Liver (tissue), 9 donors: ENCODE data around the gene COA1. TPM values are rescaled to one million over a fixed set of nuclear protein-coding genes. Genes with fewer than 3 reads are reported as not detected.

ENCODE experiments used
- DNase-seq: peaks from one replicate; pipeline ENCODE4 v3.0.0-alpha.2; 2017; ENCODE audit warnings: low spot score
- H3K27ac ChIP-seq, 2 donors: one replicate each; pipeline ENCODE4 v1.7.0; 2013; ENCODE audit warnings: inconsistent platforms in 2 of 2, low read length in 2 of 2, control low read depth in 1 of 2, low read depth in 1 of 2, mild to moderate bottlenecking in 1 of 2
- H3K27me3 ChIP-seq, 4 donors: one replicate each; pipeline versions ENCODE4 v1.6.1 to v1.7.0; 2013; ENCODE audit warnings: low read length in 3 of 4, inconsistent platforms in 1 of 4, mild to moderate bottlenecking in 1 of 4, moderate library complexity in 1 of 4; ENCODE audit not compliant: control insufficient read depth in 4 of 4, insufficient read depth in 4 of 4
- H3K36me3 ChIP-seq, 4 donors: one replicate each; pipeline versions ENCODE4 v1.6.1 to v1.7.0; 2013; ENCODE audit warnings: low read length in 3 of 4, mild to moderate bottlenecking in 3 of 4, low read depth in 1 of 4, moderate library complexity in 1 of 4; ENCODE audit not compliant: control insufficient read depth in 4 of 4, insufficient read depth in 3 of 4
- H3K4me1 ChIP-seq, 4 donors: one replicate each; pipeline versions ENCODE4 v1.6.1 to v1.7.0; 2013; ENCODE audit warnings: low read length in 3 of 4, mild to moderate bottlenecking in 3 of 4, moderate library complexity in 1 of 4; ENCODE audit not compliant: control insufficient read depth in 4 of 4, insufficient read depth in 4 of 4
- H3K4me3 ChIP-seq, 3 donors: one replicate each; pipeline versions ENCODE4 v1.6.1 to v1.7.0; 2013; ENCODE audit warnings: low read length in 3 of 3, control low read depth in 1 of 3, low read depth in 1 of 3, mild to moderate bottlenecking in 1 of 3
- H3K9ac ChIP-seq, 2 donors: one replicate each; pipeline ENCODE4 v1.7.0; 2013; ENCODE audit warnings: low read length in 2 of 2, mild to moderate bottlenecking in 2 of 2, moderate library complexity in 2 of 2, control low read depth in 1 of 2, low read depth in 1 of 2
- H3K9me3 ChIP-seq, 4 donors: one replicate each; pipeline versions ENCODE4 v1.6.1 to v1.7.0; 2013; ENCODE audit warnings: low read length in 3 of 4; ENCODE audit not compliant: control insufficient read depth in 4 of 4
- EGR1 ChIP-seq, 2 donors: IDR thresholded peaks; 2 replicates each; pipeline ENCODE4 v1.6.1; 2016 to 2018; ENCODE audit warnings: antibody characterized with exemption in 2 of 2, low read depth in 2 of 2
- FOXA1 ChIP-seq: IDR thresholded peaks from 2 replicates; pipeline ENCODE4 v1.6.1; 2016; ENCODE audit warnings: antibody characterized with exemption
- GABPA ChIP-seq, 2 donors: IDR thresholded peaks in 1 of 2; conservative IDR thresholded peaks in 1 of 2; 2 replicates each; pipeline ENCODE4 v1.6.1; 2016; ENCODE audit warnings: antibody characterized with exemption in 2 of 2, mild to moderate bottlenecking in 1 of 2, moderate library complexity in 1 of 2
- HNF4A ChIP-seq, 2 donors: conservative IDR thresholded peaks; 2 replicates each; pipeline ENCODE4 v1.6.1; 2016; ENCODE audit warnings: antibody characterized with exemption in 2 of 2, mild to moderate bottlenecking in 2 of 2
- HNF4G ChIP-seq: IDR thresholded peaks from 2 replicates; pipeline ENCODE4 v1.6.1; 2016; ENCODE audit warnings: antibody characterized with exemption
- JUND ChIP-seq, 2 donors: IDR thresholded peaks; 2 replicates each; pipeline ENCODE4 v1.6.1; 2016; ENCODE audit warnings: antibody characterized with exemption in 2 of 2
- RAD21 ChIP-seq, 2 donors: IDR thresholded peaks; 2 replicates each; pipeline ENCODE4 v1.6.1; 2016; ENCODE audit warnings: antibody characterized with exemption in 2 of 2, mild to moderate bottlenecking in 2 of 2
- TAF1 ChIP-seq: conservative IDR thresholded peaks from 2 replicates; pipeline ENCODE4 v1.6.1; 2016; ENCODE audit warnings: antibody characterized with exemption, mild to moderate bottlenecking
- YY1 ChIP-seq: IDR thresholded peaks from 2 replicates; pipeline ENCODE4 v1.6.1; 2016; ENCODE audit warnings: antibody characterized with exemption, mild to moderate bottlenecking
- WGBS: extraction: QIAGEN DNeasy Blood & Tissue Kit; methylation state at CpG from one replicate; pipeline ENCODE4 v1.1.7; 2013; 5-methylcytosine and 5-hydroxymethylcytosine counted together
- polyA plus RNA-seq, 2 donors: library from polyadenylated mRNA; stranded (reverse) in 1 of 2; unstranded in 1 of 2; fragments of 200-250 nt in 1 of 2; fragments of >200 nt in 1 of 2; fragmentation: Nextera tagmentation in 1 of 2; extraction: Ambion mirVana in 1 of 2; gene quantifications; one replicate each; pipeline versions ENCODE4 v1.2.1 to v1.2.3, GENCODE V29; 2013 to 2015
- total RNA-seq, 2 donors: library from RNA; depleted of rRNA; stranded (reverse); fragments of >200 nt; gene quantifications; one replicate each; pipeline ENCODE4 v1.2.3, GENCODE V29; 2014
- TF ChIP-seq, protein P1 (sequence below): IDR thresholded peaks from 2 replicates; pipeline ENCODE4 v1.6.1; 2016; ENCODE audit warnings: antibody characterized with exemption
- TF ChIP-seq, protein P2 (sequence below): IDR thresholded peaks from 2 replicates; pipeline ENCODE4 v1.6.1; 2016; ENCODE audit warnings: antibody characterized with exemption, mild to moderate bottlenecking
- TF ChIP-seq, protein P3 (sequence below): fragments of 150-350 bp; IDR thresholded peaks from 2 replicates; pipeline ENCODE4 v1.5.1; 2017; ENCODE audit warnings: improper control_type of control experiment, low read depth, low read length; ENCODE audit not compliant: missing input control
- TF ChIP-seq, protein P4 (sequence below): IDR thresholded peaks from 2 replicates; pipeline ENCODE4 v1.6.1; 2016; ENCODE audit warnings: antibody characterized with exemption
- TF ChIP-seq, protein P5 (sequence below): IDR thresholded peaks from 2 replicates; pipeline ENCODE4 v1.6.1; 2016; ENCODE audit warnings: antibody characterized with exemption
- donor health status: healthy.
- donor health status: healthy.
- donor health status: healthy.
- donor health status: healthy.
- donor health status: healthy.

The COA1 gene
- total and polyA plus RNA-seq, 4 donors, result 16.6 to 37.8 (median 29.4) TPM

DNA sequence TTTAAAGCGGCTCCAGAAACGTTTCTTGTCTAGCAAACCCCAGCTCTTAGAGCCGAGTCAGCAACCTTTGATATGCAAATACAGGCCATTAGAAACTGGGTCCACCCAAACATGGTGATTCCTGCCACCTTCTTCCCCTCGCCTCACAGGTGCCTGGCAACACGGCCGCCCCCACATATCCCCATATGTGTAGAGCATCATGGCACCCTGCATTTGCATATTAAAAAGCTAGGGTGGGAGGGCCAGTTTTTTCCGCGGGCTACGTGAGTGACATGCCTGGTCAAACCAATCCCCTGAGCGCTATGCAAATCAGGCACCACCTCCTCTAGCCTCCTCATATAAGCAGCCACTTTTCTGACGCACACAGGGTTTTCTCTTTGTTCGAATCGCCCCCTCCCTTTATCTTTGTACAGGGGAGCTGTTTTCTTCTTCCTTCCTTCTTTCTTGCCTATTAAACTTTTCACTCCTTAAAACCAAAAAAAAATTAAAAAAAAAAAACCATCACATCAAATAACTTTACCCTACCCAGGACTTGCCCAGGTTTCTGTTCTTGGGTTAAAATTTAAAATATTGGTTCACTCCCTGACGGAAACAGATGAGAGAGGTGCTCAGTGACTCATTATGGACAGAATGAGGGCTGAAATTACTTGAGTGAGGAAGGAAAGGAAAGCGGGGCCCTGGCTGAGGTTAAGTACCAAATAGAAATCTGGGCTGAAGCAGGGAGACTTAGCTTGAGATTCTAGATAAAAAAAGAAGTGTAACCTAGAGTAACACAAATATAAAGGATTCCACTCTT lies 59.8 kb downstream of the COA1 start:
- Histone ChIP-seq H3K27me3 (no peaks in the 10 kb centered on the region), H3K4me3 (no peak overlapping the region), H3K4me1 (peaks cover 0 to 4% (median 2%) of the 10 kb centered on the region in 4 donors), H3K9me3 (no peaks in the 10 kb centered on the region), H3K36me3 (no peaks in the 10 kb centered on the region), H3K27ac (no peak overlapping the region), H3K9ac (no peak overlapping the region)
- DNase-seq, result no peak
- TF ChIP-seq TAF1, result no peak
- WGBS, result 88% methylated on average over 15 of the region's 15 CpGs

DNA sequence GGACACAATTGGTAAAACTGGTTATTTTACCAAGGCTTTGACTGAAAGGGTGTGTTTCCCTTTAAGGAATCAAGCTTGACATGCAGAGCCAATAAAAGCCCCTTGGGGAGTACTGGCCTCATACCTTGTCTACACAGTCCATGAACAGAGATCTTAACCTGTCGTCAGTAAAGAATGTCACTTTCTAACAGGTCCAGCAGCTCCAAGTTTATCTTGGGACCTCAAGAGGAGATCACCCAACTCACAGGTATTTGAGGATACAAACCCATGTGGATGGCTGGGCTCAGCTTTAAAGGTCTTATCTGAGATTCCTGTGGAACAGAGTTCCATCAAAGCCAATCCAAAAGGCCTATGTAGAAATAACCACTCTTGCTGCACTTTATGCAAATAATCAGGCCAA lies 61.3 kb downstream of the COA1 start:
- Histone ChIP-seq H3K27me3 (no peaks in the 10 kb centered on the region), H3K4me1 (peaks cover 0 to 4% (median 2%) of the 10 kb centered on the region in 4 donors), H3K36me3 (no peaks in the 10 kb centered on the region), H3K9me3 (no peaks in the 10 kb centered on the region), H3K27ac (no peak overlapping the region), H3K9ac (no peak overlapping the region), H3K4me3 (no peak overlapping the region)
- DNase-seq, result no peak
- 97% methylated on average over 1 of the region's 1 CpG for WGBS
- TF ChIP-seq FOXA1 (no peak), TAF1 (no peak), EGR1 (IDR thresholded peaks at IDR 0.05; ENCODE audit: low read depth in 2 of 2) (no peak), YY1 (no peak), RAD21 (IDR thresholded peaks at IDR 0.05) (no peak), GABPA (IDR thresholded peaks at IDR 0.05 in 1 of 2, conservative IDR thresholded peaks at IDR 0.05 in 1 of 2) (no peak), HNF4G (no peak)
- TF ChIP-seq, protein P1, sequence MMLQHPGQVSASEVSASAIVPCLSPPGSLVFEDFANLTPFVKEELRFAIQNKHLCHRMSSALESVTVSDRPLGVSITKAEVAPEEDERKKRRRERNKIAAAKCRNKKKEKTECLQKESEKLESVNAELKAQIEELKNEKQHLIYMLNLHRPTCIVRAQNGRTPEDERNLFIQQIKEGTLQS, result no peak
- TF ChIP-seq, protein P2, sequence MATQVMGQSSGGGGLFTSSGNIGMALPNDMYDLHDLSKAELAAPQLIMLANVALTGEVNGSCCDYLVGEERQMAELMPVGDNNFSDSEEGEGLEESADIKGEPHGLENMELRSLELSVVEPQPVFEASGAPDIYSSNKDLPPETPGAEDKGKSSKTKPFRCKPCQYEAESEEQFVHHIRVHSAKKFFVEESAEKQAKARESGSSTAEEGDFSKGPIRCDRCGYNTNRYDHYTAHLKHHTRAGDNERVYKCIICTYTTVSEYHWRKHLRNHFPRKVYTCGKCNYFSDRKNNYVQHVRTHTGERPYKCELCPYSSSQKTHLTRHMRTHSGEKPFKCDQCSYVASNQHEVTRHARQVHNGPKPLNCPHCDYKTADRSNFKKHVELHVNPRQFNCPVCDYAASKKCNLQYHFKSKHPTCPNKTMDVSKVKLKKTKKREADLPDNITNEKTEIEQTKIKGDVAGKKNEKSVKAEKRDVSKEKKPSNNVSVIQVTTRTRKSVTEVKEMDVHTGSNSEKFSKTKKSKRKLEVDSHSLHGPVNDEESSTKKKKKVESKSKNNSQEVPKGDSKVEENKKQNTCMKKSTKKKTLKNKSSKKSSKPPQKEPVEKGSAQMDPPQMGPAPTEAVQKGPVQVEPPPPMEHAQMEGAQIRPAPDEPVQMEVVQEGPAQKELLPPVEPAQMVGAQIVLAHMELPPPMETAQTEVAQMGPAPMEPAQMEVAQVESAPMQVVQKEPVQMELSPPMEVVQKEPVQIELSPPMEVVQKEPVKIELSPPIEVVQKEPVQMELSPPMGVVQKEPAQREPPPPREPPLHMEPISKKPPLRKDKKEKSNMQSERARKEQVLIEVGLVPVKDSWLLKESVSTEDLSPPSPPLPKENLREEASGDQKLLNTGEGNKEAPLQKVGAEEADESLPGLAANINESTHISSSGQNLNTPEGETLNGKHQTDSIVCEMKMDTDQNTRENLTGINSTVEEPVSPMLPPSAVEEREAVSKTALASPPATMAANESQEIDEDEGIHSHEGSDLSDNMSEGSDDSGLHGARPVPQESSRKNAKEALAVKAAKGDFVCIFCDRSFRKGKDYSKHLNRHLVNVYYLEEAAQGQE, result no peak
- TF ChIP-seq, protein P3, sequence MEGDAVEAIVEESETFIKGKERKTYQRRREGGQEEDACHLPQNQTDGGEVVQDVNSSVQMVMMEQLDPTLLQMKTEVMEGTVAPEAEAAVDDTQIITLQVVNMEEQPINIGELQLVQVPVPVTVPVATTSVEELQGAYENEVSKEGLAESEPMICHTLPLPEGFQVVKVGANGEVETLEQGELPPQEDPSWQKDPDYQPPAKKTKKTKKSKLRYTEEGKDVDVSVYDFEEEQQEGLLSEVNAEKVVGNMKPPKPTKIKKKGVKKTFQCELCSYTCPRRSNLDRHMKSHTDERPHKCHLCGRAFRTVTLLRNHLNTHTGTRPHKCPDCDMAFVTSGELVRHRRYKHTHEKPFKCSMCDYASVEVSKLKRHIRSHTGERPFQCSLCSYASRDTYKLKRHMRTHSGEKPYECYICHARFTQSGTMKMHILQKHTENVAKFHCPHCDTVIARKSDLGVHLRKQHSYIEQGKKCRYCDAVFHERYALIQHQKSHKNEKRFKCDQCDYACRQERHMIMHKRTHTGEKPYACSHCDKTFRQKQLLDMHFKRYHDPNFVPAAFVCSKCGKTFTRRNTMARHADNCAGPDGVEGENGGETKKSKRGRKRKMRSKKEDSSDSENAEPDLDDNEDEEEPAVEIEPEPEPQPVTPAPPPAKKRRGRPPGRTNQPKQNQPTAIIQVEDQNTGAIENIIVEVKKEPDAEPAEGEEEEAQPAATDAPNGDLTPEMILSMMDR, result no peak
- TF ChIP-seq, protein P4, sequence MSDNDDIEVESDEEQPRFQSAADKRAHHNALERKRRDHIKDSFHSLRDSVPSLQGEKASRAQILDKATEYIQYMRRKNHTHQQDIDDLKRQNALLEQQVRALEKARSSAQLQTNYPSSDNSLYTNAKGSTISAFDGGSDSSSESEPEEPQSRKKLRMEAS, result no peak

DNA sequence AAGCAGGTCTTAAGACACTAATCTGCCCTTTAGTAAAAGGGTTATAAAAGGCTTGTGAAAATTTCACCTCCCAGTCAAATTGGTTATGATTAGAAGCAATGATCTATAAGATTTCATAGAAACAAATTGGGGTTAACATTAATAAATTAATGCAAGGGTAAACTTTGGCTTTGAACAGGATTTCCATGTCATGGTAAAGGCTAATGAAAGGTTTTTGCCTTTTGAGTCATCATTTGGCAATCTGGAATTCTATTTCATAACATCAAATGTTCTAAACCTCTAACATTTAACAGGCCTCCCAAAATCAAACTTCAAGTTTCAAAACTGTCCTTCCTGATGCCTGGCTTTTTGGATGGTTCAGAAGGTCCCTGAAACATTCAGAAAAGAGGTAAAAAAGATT lies 62.4 kb downstream of the COA1 start:
- H3K9me3 ChIP-seq, result no peaks in the 10 kb centered on the region
- H3K9ac ChIP-seq, result no peak overlapping the region
- H3K4me1 ChIP-seq, result peaks cover 0 to 4% (median 2%) of the 10 kb centered on the region in 4 donors
- no peak overlapping the region for H3K27ac ChIP-seq
- H3K27me3 ChIP-seq, result no peaks in the 10 kb centered on the region
- TF ChIP-seq JUND (IDR thresholded peaks at IDR 0.05) (peak in 1 of 2 donors; percentile 49), HNF4A (conservative IDR thresholded peaks at IDR 0.05) (peak in 1 of 2 donors; percentile 40)
- TF ChIP-seq, protein P5, sequence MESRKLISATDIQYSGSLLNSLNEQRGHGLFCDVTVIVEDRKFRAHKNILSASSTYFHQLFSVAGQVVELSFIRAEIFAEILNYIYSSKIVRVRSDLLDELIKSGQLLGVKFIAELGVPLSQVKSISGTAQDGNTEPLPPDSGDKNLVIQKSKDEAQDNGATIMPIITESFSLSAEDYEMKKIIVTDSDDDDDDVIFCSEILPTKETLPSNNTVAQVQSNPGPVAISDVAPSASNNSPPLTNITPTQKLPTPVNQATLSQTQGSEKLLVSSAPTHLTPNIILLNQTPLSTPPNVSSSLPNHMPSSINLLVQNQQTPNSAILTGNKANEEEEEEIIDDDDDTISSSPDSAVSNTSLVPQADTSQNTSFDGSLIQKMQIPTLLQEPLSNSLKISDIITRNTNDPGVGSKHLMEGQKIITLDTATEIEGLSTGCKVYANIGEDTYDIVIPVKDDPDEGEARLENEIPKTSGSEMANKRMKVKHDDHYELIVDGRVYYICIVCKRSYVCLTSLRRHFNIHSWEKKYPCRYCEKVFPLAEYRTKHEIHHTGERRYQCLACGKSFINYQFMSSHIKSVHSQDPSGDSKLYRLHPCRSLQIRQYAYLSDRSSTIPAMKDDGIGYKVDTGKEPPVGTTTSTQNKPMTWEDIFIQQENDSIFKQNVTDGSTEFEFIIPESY, result no peak
- H3K36me3 ChIP-seq, result no peaks in the 10 kb centered on the region
- H3K4me3 ChIP-seq, result no peak overlapping the region
- no peak for DNase-seq
